ENCODE measurements around the gene SLC35E1.
"Not testable (repeated sequence)": the region's sequence is repeated elsewhere in the genome, so short reads cannot be mapped to it uniquely, and the experiment has no call there.

- not testable (repeated sequence) for TF ChIP-seq CTCF (conservative IDR thresholded peaks at IDR 0.05; ENCODE audit: low read depth, low read length); EZH2 (IDR thresholded peaks at IDR 0.05; ENCODE audit: borderline replicate concordance, low read depth, low read length, poor library complexity, severe bottlenecking)
Measured at GRCh38 chr19:16551902-16552301, 20.3 kb downstream of the SLC35E1 start.
